Ammon's horn (tissue), 1 donor: ENCODE data around the gene CGNL1.
A peak's percentile ranks its signal among the peaks of the same experiment; 100 is the strongest.

Source experiments
- DNase-seq: peaks from one replicate; pipeline ENCODE4 v3.0.0-alpha.2; 2016; ENCODE audit warnings: low spot score

CGNL1 gene

GRCh38 chr15:57572468-57572867, 196.2 kb downstream of the CGNL1 start:
- DNase-seq: no peak

GRCh38 chr15:57573151-57573550, 196.8 kb downstream of the CGNL1 start:
- no peak for DNase-seq

GRCh38 chr15:57575363-57575762, 199.1 kb downstream of the CGNL1 start:
- DNase-seq: no peak

GRCh38 chr15:57578288-57578900, 202.1 kb downstream of the CGNL1 start:
- DNase-seq: no peak

DNA sequence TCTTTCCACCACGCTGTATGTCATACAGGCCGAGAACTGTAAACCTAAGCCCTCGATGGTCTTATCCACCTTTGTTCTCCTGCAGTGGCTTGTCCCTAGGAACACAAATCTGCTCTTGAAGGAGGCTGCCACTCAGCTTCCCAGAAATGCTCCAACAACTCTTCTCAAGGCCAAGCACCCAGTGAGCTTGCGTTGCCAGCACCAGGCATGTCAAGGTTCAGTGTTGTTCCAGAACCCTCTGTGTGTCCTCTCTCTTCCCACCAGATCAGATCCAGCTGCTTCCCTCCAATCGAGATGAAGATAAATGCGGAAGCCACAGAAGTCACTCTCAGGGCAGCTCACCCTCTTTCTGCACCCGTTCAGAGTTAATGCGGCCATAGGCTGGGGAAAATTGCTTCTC, 204.1 kb downstream of the CGNL1 start:
- no peak for DNase-seq

GRCh38 chr15:57580866-57581265, 204.6 kb downstream of the CGNL1 start:
- no peak for DNase-seq

GRCh38 chr15:57582090-57582489, 205.8 kb downstream of the CGNL1 start:
- DNase-seq: no peak

DNA sequence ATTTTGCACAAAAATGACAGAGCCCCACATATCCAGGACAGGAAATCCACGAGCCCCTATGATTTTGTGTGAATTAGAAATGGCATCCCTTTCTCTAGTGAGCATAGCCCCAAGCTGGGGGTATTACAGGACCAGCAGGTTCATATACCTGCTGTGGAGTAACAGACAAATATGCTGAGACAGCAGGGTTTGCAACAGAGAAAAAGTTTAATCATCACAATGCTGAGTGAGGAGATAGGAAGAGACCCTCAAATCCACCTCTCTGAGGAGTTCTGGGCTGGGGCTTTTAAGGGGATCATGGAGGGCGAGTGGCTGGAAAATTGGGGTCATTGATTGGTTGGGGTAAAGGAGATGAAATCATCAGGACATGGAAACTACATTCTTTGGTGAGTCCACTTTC, 207.0 kb downstream of the CGNL1 start:
- DNase-seq: no peak

GRCh38 chr15:57583720-57584119, 207.4 kb downstream of the CGNL1 start:
- DNase-seq: no peak

DNA sequence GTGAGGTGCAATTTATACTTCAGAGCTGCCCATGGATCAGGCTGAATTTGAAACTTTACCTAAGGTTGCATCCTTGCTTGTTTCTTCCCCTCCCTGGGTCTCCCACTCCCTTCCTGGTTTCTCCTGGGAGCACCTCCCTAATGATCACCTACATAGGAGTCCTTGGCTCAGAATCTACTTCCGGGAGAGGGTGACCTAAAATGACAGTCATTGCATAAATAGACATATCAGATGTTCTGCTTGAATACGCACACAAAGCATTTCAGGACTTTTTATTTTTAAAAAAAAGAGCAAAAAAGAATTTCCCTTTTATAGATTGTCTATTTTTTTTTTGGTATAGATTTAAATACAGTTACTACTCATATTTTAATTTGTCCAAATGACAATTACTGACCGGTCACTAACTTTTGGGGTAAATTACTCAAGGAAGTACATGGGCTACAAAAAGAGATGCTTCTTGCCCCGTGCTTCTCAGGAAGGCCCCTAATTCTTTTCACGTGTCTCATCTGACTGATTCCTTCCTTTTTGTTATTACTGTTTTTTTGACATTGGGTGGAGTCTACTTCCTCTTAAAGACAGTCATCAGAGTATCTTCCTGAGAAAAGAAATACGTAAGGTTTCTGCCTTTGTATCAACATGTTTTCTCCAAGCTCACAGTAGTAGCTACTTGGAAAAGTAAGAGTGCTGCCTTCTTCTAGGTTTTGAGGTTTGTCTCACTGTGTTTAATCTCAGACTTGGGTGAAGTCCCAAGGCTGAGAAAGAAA, 210.5 kb downstream of the CGNL1 start:
- no peak for DNase-seq

GRCh38 chr15:57589281-57589680, 213.0 kb downstream of the CGNL1 start:
- peak; percentile 12 for DNase-seq

DNA sequence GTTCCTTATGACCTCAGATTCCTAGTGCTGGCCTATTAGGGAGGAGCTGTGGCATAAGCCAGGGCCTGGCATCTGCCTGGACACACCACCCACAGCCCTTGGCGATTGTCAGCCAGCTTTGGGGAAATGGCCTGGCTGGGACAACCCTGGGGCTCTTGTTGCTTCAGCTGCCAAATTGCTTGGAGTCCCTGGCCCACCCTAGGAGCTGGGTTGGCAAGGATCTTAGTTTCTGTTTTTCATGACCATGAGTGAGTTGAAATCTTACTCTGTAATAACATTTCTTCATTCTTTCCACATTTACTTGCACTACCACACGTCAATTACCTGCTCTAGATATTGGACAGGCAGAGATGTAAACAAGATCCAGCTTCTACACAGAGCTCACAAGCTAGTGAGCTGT, 213.4 kb downstream of the CGNL1 start:
- no peak for DNase-seq

DNA sequence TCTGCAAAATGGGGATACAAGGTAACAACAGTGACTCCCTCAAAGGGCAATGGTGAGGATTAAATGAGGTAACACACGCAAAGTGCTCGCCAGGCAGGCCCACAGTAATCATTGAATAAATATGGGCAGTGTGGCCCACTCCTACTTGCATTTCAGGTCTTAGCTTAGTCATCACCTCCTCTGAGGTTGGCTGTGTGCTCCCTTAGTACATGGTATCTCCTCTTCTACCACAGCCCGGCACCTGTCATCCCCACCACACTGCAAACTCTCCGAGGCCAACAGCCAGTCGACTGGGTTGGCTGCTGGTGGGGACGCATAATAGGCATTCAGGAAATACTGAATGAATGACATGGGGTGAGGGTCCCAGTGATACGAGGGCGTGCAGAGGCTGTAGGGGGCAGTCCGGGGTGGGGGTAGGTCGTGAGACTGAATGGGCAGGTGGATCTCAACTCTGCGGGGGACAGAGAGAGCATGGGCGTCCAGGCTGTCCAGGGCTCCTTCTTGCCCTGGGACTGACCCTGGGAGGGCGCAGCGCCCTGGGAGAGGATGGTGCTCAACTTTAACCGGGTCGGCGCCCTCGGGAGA, 215.0 kb downstream of the CGNL1 start:
- DNase-seq: no peak

GRCh38 chr15:57591822-57592367, 215.6 kb downstream of the CGNL1 start, which contains the start of gene MYZAP:
Gene MYZAP (plus strand): TSS chr15:57591904. CDS start chr15:57592035, 131 bp downstream.
- DNase-seq: no peak

GRCh38 chr15:57592426-57592825, 216.1 kb downstream of the CGNL1 start:
- no peak for DNase-seq

DNA sequence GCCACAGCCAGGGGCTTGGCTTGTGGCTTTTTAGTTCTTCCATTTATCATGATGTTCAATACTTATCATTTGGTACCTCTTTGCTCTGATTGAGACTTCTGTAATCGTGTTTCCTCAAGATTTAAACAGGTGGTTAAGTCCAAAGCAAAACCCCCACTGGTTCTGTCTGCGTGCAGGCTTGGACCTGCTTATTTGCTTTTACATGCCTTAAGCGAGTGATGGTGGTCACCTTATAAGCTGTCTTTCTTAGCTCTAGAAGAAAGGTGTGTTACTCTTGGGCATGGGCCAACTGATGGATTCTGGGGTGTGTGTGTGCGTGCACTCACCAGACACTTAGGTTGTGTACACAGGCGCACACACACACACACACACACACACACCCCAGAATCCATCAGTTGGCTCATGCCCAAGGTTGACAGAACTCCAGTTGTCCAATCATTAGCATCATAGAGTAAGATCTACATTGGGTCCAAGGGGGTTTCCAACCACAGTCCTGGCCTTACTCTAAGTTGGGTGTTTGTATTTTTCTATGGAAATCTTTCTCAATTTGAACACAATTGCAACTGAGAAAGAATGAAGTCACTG, 216.6 kb downstream of the CGNL1 start:
- no peak for DNase-seq

- DNase-seq: no peak
These were observed 218.2 kb downstream of the CGNL1 start for GRCh38 chr15:57594479-57594878.

- no peak for DNase-seq
These were observed 218.9 kb downstream of the CGNL1 start for GRCh38 chr15:57595011-57595866.

DNA sequence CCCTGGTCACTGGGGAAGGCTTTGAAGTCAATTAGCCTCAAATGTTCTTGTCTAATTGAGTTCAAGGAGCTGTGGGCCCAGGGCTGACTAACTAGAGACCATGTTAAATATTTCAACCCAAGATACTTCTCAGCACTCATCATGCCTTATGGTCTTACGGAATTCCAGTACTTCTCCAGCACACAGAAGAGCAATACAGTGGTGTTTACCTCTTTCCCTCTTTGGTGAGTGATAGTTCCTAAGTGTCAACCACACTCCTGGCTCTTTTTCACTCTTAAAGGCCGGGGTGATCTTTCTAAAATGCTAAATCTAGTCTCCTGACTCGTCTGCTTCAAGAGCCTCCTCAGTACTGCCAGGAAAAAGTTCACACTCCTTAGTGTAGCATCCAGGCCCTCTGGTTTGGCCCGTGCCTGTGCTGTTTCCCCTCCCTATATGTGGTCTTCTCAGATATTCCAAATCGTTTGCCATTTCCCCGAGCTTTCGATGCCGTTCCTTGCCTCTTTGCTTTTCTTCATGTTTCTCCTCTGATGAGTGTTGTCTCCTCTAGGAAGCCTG, 220.1 kb downstream of the CGNL1 start:
- DNase-seq: no peak

- no peak for DNase-seq
These were observed 220.7 kb downstream of the CGNL1 start for GRCh38 chr15:57596978-57597377.

DNA sequence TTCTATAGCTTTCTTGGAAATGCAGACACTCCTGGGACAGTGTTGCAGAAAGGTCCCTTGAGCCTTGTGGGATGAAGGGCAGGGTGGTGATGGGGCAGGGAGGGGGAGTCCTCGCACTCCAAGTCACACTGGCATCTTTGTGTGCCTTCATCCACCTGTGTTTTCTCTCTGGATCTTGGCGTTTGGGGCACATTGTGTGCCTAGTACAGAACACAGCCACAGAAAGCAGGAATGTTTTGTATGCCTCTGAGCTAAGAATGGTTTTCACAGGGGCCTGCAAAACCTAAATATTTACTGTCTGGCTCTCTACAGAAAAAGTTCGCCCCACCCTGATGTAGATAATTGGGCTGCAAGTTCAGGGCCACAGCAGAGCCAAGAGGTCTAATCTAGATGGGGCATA, 221.1 kb downstream of the CGNL1 start:
- no peak for DNase-seq
